Common myeloid progenitor, CD34-positive (primary cell): ENCODE data around the gene AMIGO1.

Experiments
- CTCF ChIA-PET: fragments of 350-600 bp; sonication (Branson Sonifier 250); formaldehyde crosslinking; loops from one replicate; lab custom pipeline; 2021; ENCODE audit warnings: antibody characterized with exemption; lab: Charles Lee
- POLR2A ChIA-PET: fragments of 350-600 bp; sonication (Branson Sonifier 250); formaldehyde crosslinking; loops from one replicate; lab custom pipeline; 2021; ENCODE audit warnings: antibody characterized with exemption; lab: Charles Lee
- DNase-seq, 3 donors: peaks; one replicate each; pipeline versions ENCODE4 v3.0.0 to v3.0.0-alpha.2; 2013
- H3K27ac ChIP-seq, 2 experiments: 1 replicate in 1 of 2; 2 replicates in 1 of 2; pipeline ENCODE4 v1.7.0; 2013; ENCODE audit warnings: inconsistent platforms in 2 of 2, low read length in 2 of 2, mild to moderate bottlenecking in 2 of 2, low read depth in 1 of 2, moderate library complexity in 1 of 2; ENCODE audit not compliant: severe bottlenecking in 2 of 2, insufficient read depth in 1 of 2, poor library complexity in 1 of 2
- H3K27me3 ChIP-seq, 5 experiments: replicated peaks in 2 of 5; 1 replicate in 3 of 5; 2 replicates in 2 of 5; pipeline versions ENCODE4 v1.6.1 to v1.7.0; 2013; ENCODE audit warnings: low read length in 4 of 5, mild to moderate bottlenecking in 2 of 5, moderate library complexity in 2 of 5, inconsistent platforms in 1 of 5; ENCODE audit not compliant: insufficient read depth in 5 of 5, control insufficient read depth in 4 of 5
- H3K36me3 ChIP-seq, 4 experiments: 1 replicate in 2 of 4; 2 replicates in 2 of 4; pipeline versions ENCODE4 v1.6.1 to v1.7.0; 2013; ENCODE audit warnings: low read length in 3 of 4, control low read depth in 1 of 4, mild to moderate bottlenecking in 1 of 4; ENCODE audit not compliant: control insufficient read depth in 4 of 4, insufficient read depth in 4 of 4
- H3K4me1 ChIP-seq, 4 experiments: 1 replicate in 3 of 4; 2 replicates in 1 of 4; pipeline versions ENCODE4 v1.6.1 to v1.7.1; 2013; ENCODE audit warnings: low read length in 3 of 4, mild to moderate bottlenecking in 3 of 4, control low read depth in 1 of 4, inconsistent platforms in 1 of 4, moderate library complexity in 1 of 4; ENCODE audit not compliant: control insufficient read depth in 4 of 4, insufficient read depth in 4 of 4; ENCODE audit errors: control extremely low read depth in 1 of 4
- H3K4me3 ChIP-seq, 7 experiments: 1 replicate in 4 of 7; 2 replicates in 3 of 7; pipeline versions ENCODE4 v1.5.1 to v1.7.0; 2013; ENCODE audit warnings: mild to moderate bottlenecking in 7 of 7, low read length in 6 of 7, moderate library complexity in 6 of 7, inconsistent platforms in 2 of 7, low read depth in 2 of 7, control low read depth in 1 of 7; ENCODE audit not compliant: insufficient read depth in 4 of 7, control insufficient read depth in 1 of 7; ENCODE audit errors: extremely low read depth in 1 of 7
- H3K9me3 ChIP-seq, 5 experiments: 1 replicate in 4 of 5; 2 replicates in 1 of 5; pipeline versions ENCODE4 v1.6.1 to v1.7.1; 2013; ENCODE audit warnings: low read length in 4 of 5, mild to moderate bottlenecking in 2 of 5, inconsistent platforms in 1 of 5, low read depth in 1 of 5, moderate library complexity in 1 of 5; ENCODE audit not compliant: control insufficient read depth in 4 of 5, insufficient read depth in 2 of 5; ENCODE audit errors: control extremely low read depth in 1 of 5
- WGBS: methylation state at CpG from one replicate; pipeline ENCODE4 v1.1.5; 2013; ENCODE audit not compliant: insufficient coverage; 5-methylcytosine and 5-hydroxymethylcytosine counted together

AMIGO1 gene

GRCh38 chr1:109466452-109467300 lies 42.9 kb downstream of the AMIGO1 start, which contains the start of gene SYPL2:
SYPL2 (plus strand) TSS chr1:109466546; CDS start chr1:109466844, 298 bp downstream.
- DNase-seq: peak in 2 of 3 donors; percentile 33 to 37
- Histone ChIP-seq H3K27me3 (peaks cover 33 to 99% (median 43%) of the 10 kb centered on the region in 5 experiments), H3K9me3 (no peaks in the 10 kb centered on the region), H3K4me3 (peak within 1 kb of the TSS in 6 of 7 experiments; percentile 22 to 67 (median 57)), H3K4me1 (peaks cover 0 to 15% (median 14%) of the 10 kb centered on the region in 4 experiments), H3K36me3 (no peaks in the 10 kb centered on the region), H3K27ac (no peak within 1 kb of the TSS)
- WGBS: 3% methylated on average over 59 of the region's 88 CpGs
- ChIA-PET CTCF (no interaction called here), POLR2A (no interaction called here)

GRCh38 chr1:109466125-109466451 lies 43.4 kb downstream of the AMIGO1 start:
- Histone ChIP-seq H3K9me3 (peaks cover 0 to 2% (median 0%) of the 10 kb centered on the region in 5 experiments), H3K36me3 (no peaks in the 10 kb centered on the region), H3K27me3 (peaks cover 33 to 99% (median 43%) of the 10 kb centered on the region in 5 experiments), H3K4me3 (peak overlapping the region in 4 of 7 experiments; percentile 23 to 67 (median 63)), H3K27ac (no peak overlapping the region), H3K4me1 (peaks cover 0 to 15% (median 14%) of the 10 kb centered on the region in 4 experiments)
- POLR2A ChIA-PET: no interaction called here
- CTCF ChIA-PET: no interaction called here
- WGBS: 13% methylated on average over 14 of the region's 24 CpGs
- no peak for DNase-seq

- no peak overlapping the region for H3K27ac ChIP-seq
- no peaks in the 10 kb centered on the region for H3K36me3 ChIP-seq
- peaks cover 0 to 23% (median 7%) of the 10 kb centered on the region in 5 experiments for H3K9me3 ChIP-seq
- ChIA-PET POLR2A (no interaction called here), CTCF (no interaction called here)
- H3K4me3 ChIP-seq: no peak overlapping the region
- H3K4me1 ChIP-seq: no peaks in the 10 kb centered on the region
- 100% methylated on average over 3 of the region's 4 CpGs for WGBS
- no peak for DNase-seq
- H3K27me3 ChIP-seq: peaks cover 3 to 31% (median 8%) of the 10 kb centered on the region in 5 experiments
These were observed 51.7 kb downstream of the AMIGO1 start for GRCh38 chr1:109457819-109458218.

GRCh38 chr1:109454497-109455133 lies 54.9 kb downstream of the AMIGO1 start:
- Histone ChIP-seq H3K4me3 (no peak overlapping the region), H3K4me1 (no peaks in the 10 kb centered on the region), H3K27ac (no peak overlapping the region), H3K27me3 (peaks cover 0 to 7% (median 3%) of the 10 kb centered on the region in 5 experiments), H3K9me3 (peaks cover 0 to 29% (median 10%) of the 10 kb centered on the region in 5 experiments), H3K36me3 (no peaks in the 10 kb centered on the region)
- POLR2A ChIA-PET: no interaction called here
- DNase-seq: peak in 2 of 3 donors; percentile 33 to 38
- CTCF ChIA-PET: no interaction called here
- no CpG with 5 or more reads among the region's 1 CpG for WGBS
